Endodermal cell (in vitro differentiated cells): ENCODE data around the gene RASSF8. TPM values are rescaled to one million over a fixed set of nuclear protein-coding genes. Genes with fewer than 3 reads are reported as not detected.

Experiments
- DNase-seq: peaks from one replicate; pipeline ENCODE4 v3.0.0-alpha.2; 2017
- H3K27ac ChIP-seq: 2 replicates; pipeline ENCODE4 v1.5.1; 2013; ENCODE audit warnings: mild to moderate bottlenecking, low read depth, low read length, moderate library complexity
- H3K27me3 ChIP-seq: 2 replicates; pipeline ENCODE4 v1.6.1; 2013; ENCODE audit warnings: mild to moderate bottlenecking, low read length, moderate library complexity; ENCODE audit not compliant: insufficient read depth, control insufficient read depth, poor library complexity, severe bottlenecking
- H3K36me3 ChIP-seq: 2 replicates; pipeline ENCODE4 v1.7.0; 2013; ENCODE audit warnings: mild to moderate bottlenecking, low read length, moderate library complexity; ENCODE audit not compliant: control insufficient read depth, insufficient read depth
- H3K4me1 ChIP-seq: one replicate; pipeline ENCODE4 v1.7.0; 2013; ENCODE audit warnings: low read length; ENCODE audit not compliant: control insufficient read depth, insufficient read depth
- H3K4me3 ChIP-seq: 2 replicates; pipeline ENCODE4 v1.5.1; 2013; ENCODE audit warnings: mild to moderate bottlenecking, low read length, moderate library complexity
- H3K9ac ChIP-seq: 2 replicates; pipeline ENCODE4 v1.6.1; 2013; ENCODE audit warnings: mild to moderate bottlenecking, low read length, moderate library complexity; ENCODE audit not compliant: poor library complexity, severe bottlenecking; ENCODE audit errors: extremely low read depth
- H3K9me3 ChIP-seq: 2 replicates; pipeline ENCODE4 v1.6.1; 2013; ENCODE audit warnings: mild to moderate bottlenecking, low read length, moderate library complexity; ENCODE audit not compliant: control insufficient read depth
- H3K27ac Mint-ChIP-seq: 2 replicates; pipeline ENCODE4 v1.8.0; 2020; ENCODE audit warnings: mixed read lengths
- H3K27me3 Mint-ChIP-seq: 2 replicates; pipeline ENCODE4 v1.8.0; 2021; ENCODE audit warnings: mild to moderate bottlenecking, mixed read lengths; ENCODE audit not compliant: insufficient read depth
- H3K36me3 Mint-ChIP-seq: 2 replicates; pipeline ENCODE4 v1.8.0; 2020; ENCODE audit warnings: low read depth, mixed read lengths
- H3K4me1 Mint-ChIP-seq: 2 replicates; pipeline ENCODE4 v1.8.0; 2020; ENCODE audit warnings: mixed read lengths
- H3K4me3 Mint-ChIP-seq: 2 replicates; pipeline ENCODE4 v1.8.0; 2020; ENCODE audit warnings: mild to moderate bottlenecking, moderate library complexity, mixed read lengths
- H3K9me3 Mint-ChIP-seq: 2 replicates; pipeline ENCODE4 v1.8.0; 2020; ENCODE audit warnings: mild to moderate bottlenecking, mixed read lengths
- WGBS, 2 experiments: methylation state at CpG; one replicate each; pipeline versions ENCODE4 v1.1.5 to v1.1.7; 2013; ENCODE audit warnings: missing lambda C conversion rate in 2 of 2, mixed read lengths in 1 of 2; ENCODE audit not compliant: insufficient coverage in 1 of 2, insufficient read length in 1 of 2; 5-methylcytosine and 5-hydroxymethylcytosine counted together
- total RNA-seq, 2 donors: library from RNA; stranded (reverse); fragmentation: NEBNext Ultra II Directional in 1 of 2; extraction: Animal tissue kit (Norgen Biotek cat#: 25700) in 1 of 2; gene quantifications; 2 replicates in 1 of 2; 3 replicates in 1 of 2; pipeline ENCODE4 v1.2.1, GENCODE V29; 2021
- TF ChIP-seq, protein P1 (sequence below): fragments of 200-600 bp; sonication (generic); conservative IDR thresholded peaks from 2 replicates; pipeline ENCODE4 v1.5.0; 2021; ENCODE audit warnings: antibody characterized with exemption, mild to moderate bottlenecking

Gene RASSF8
- total RNA-seq, 2 donors from 2014 or later = 87.0 to 183 TPM

DNA sequence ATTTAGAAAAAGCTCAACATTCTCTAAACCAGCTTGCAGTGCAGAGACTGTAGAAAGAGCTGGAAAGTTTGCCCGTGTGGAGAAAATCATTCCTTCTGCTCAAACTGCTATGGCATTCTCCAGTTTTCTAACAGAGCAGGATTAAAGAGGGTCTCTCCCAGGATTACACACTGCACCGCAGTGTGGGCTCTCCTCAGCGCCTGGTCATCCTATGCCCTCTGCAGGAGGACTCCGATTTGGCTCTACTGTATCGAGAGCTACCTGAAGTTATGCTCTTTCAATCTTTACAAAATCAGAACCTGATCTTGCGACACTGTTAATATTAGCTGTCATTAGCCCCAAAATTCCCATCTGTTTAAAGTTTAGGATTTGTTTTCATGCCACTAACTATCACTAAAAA is 133.3 kb downstream of the RASSF8 start:
- peak; percentile 76 for DNase-seq
- 71 to 74% methylated on average over 5 to 6 of the region's 6 CpGs for WGBS, 2 experiments

DNA sequence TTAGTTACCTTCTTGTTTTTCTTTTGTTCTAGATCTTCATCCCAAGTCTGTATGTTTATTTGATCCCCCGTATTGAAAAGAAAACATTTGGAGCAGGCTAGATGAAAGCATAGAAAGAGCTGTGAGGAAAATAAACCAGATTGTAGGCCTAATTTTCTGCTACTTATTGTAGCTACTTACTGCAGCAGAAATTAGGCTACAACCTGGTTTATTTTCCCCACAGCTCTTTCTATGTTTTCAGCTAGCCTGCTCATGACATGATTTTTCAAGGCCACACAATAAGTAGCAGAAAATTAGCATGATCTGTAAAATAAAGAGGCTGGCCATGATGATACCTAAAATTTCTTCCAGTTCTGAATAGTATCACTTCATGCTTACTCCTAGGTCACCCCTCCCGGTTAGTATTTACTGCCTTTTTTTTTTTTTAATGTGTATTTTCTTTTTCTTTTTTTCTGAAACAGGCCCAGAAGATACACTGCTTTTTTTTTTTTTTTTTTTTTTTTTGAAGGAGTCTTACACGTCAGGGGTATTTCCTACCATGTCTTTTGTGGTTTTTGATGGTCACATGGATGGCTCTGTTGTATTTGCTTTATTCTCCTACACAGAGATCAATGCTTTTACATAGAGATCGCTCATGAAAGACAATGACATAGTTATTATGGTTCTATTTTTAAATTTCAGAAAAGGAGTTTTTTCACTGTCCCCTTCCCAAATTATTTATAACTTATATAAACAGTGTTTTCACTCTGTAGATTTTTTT is 134.0 kb downstream of the RASSF8 start:
- H3K9ac ChIP-seq = no peak overlapping the region
- DNase-seq = no peak
- TF ChIP-seq, protein P1, sequence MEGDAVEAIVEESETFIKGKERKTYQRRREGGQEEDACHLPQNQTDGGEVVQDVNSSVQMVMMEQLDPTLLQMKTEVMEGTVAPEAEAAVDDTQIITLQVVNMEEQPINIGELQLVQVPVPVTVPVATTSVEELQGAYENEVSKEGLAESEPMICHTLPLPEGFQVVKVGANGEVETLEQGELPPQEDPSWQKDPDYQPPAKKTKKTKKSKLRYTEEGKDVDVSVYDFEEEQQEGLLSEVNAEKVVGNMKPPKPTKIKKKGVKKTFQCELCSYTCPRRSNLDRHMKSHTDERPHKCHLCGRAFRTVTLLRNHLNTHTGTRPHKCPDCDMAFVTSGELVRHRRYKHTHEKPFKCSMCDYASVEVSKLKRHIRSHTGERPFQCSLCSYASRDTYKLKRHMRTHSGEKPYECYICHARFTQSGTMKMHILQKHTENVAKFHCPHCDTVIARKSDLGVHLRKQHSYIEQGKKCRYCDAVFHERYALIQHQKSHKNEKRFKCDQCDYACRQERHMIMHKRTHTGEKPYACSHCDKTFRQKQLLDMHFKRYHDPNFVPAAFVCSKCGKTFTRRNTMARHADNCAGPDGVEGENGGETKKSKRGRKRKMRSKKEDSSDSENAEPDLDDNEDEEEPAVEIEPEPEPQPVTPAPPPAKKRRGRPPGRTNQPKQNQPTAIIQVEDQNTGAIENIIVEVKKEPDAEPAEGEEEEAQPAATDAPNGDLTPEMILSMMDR = no peak
- peaks cover 35% of the 10 kb centered on the region for H3K4me1 Mint-ChIP-seq
- H3K36me3 ChIP-seq = no peaks in the 10 kb centered on the region
- WGBS, 2 experiments = 84 to 100% methylated on average over 1 to 3 of the region's 4 CpGs
- no peaks in the 10 kb centered on the region for H3K36me3 Mint-ChIP-seq
- no peaks in the 10 kb centered on the region for H3K27me3 ChIP-seq
- no peak overlapping the region for H3K27ac Mint-ChIP-seq
- no peaks in the 10 kb centered on the region for H3K27me3 Mint-ChIP-seq
- H3K27ac ChIP-seq = no peak overlapping the region
- H3K4me3 Mint-ChIP-seq = no peak overlapping the region
- H3K9me3 Mint-ChIP-seq = no peaks in the 10 kb centered on the region
- no peaks in the 10 kb centered on the region for H3K9me3 ChIP-seq
- no peaks in the 10 kb centered on the region for H3K4me1 ChIP-seq
- no peak overlapping the region for H3K4me3 ChIP-seq

More for the DNA sequence above, 133.3 kb downstream of the RASSF8 start:
- H3K4me3 Mint-ChIP-seq = no peak overlapping the region
- Histone ChIP-seq H3K27me3 (no peaks in the 10 kb centered on the region), H3K4me3 (no peak overlapping the region), H3K9me3 (no peaks in the 10 kb centered on the region), H3K9ac (no peak overlapping the region), H3K36me3 (no peaks in the 10 kb centered on the region), H3K27ac (no peak overlapping the region), H3K4me1 (no peaks in the 10 kb centered on the region)
- no peaks in the 10 kb centered on the region for H3K36me3 Mint-ChIP-seq
- H3K9me3 Mint-ChIP-seq = no peaks in the 10 kb centered on the region
- H3K27ac Mint-ChIP-seq = no peak overlapping the region
- TF ChIP-seq, protein P1 = peak; percentile 88
- peaks cover 32% of the 10 kb centered on the region for H3K4me1 Mint-ChIP-seq
- no peaks in the 10 kb centered on the region for H3K27me3 Mint-ChIP-seq

DNA sequence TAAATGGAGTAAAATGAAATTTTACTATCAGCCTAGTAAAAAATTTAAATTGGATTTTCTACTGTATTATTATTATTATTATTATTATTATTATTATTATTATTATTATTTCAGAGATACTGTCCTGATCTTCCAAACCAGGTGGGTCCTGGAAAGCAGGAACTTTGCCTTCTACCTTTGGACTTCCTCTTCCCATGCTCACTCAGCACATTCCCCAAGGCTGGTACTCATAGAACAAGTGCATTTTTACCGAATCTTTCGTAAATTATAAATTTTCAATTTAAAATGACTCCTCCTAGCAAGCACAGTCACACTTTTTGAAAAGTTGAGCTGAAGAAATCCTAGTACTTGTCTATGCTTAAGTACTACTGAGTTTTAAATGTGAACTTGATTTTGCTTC is 136.7 kb downstream of the RASSF8 start:
- Mint-ChIP-seq H3K36me3 (no peaks in the 10 kb centered on the region), H3K27me3 (peaks cover 1% of the 10 kb centered on the region), H3K4me3 (no peak overlapping the region), H3K9me3 (no peaks in the 10 kb centered on the region), H3K4me1 (peaks cover 19% of the 10 kb centered on the region), H3K27ac (no peak overlapping the region)
- no peak for DNase-seq
- H3K27me3 ChIP-seq = no peaks in the 10 kb centered on the region
- no peaks in the 10 kb centered on the region for H3K4me1 ChIP-seq
- no peak overlapping the region for H3K9ac ChIP-seq
- H3K27ac ChIP-seq = no peak overlapping the region
- no peaks in the 10 kb centered on the region for H3K9me3 ChIP-seq
- H3K36me3 ChIP-seq = no peaks in the 10 kb centered on the region
- no peak overlapping the region for H3K4me3 ChIP-seq
- WGBS, 2 experiments = 91% methylated on average over 2 of the region's 2 CpGs; no CpG with 5 or more reads in 1 of the 2 experiments
- TF ChIP-seq, protein P1 = no peak
